Breast epithelium (tissue), 3 donors: Measurements from ENCODE around the gene AGAP1.

Source experiments
- CTCF ChIP-seq, 3 donors: fragments of 450-650 bp; IDR thresholded peaks; one replicate each; pipeline ENCODE4 v1.5.1; 2016 to 2017; ENCODE audit warnings: antibody characterized with exemption in 3 of 3, mild to moderate bottlenecking in 3 of 3, moderate library complexity in 3 of 3
- POLR2A ChIP-seq: fragments of 450-650 bp; IDR thresholded peaks from one replicate; pipeline ENCODE4 v1.6.1; 2016; ENCODE audit warnings: antibody characterized with exemption, mild to moderate bottlenecking, moderate library complexity
- POLR2AphosphoS5 ChIP-seq, 3 donors: sonication (generic); formaldehyde crosslinking; IDR thresholded peaks; one replicate each; pipeline ENCODE4 v1.6.1; 2017; ENCODE audit warnings: antibody characterized with exemption in 3 of 3

- TF ChIP-seq CTCF (IDR thresholded peaks at IDR 0.05), result no peak
- TF ChIP-seq POLR2A, result no peak
- TF ChIP-seq POLR2AphosphoS5 (IDR thresholded peaks at IDR 0.05), result no peak
These were observed 308.7 kb downstream of the AGAP1 start for GRCh38 chr2:235802542-235802941.
